GM18520 (cell line): ENCODE results near the gene STK38.

Source experiments
- ATAC-seq: cut with Tn5 transposase; IDR thresholded peaks from one replicate; pipeline ENCODE4 v1.9.1; 2021; ENCODE audit not compliant: unreplicated experiment

The STK38 gene

GRCh38 chr6:36523936-36524499 lies 23.3 kb downstream of the STK38 start:
- no peak for ATAC-seq

DNA sequence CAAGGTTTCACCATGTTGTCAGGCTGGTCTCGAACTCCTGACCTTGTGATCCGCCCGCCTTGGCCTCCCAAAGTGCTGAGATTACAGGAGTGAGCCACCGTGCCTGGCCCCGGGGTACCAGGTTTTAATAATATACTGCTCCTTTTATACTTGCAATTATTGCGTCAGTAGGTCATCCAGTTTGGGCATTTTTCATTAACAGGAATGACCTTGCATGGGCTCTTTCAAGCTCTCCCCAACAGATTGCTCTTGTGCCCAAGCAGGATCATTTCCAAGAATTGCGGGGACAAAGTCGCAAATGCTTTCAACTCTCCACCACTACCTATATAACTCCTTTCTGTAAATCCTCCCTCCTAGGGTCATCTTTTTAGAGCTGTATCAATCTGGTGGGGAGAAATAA lies 23.8 kb downstream of the STK38 start:
- ATAC-seq = no peak

GRCh38 chr6:36519352-36519751 lies 27.9 kb downstream of the STK38 start:
- no peak for ATAC-seq

GRCh38 chr6:36517408-36517807 lies 29.9 kb downstream of the STK38 start:
- no peak for ATAC-seq

DNA sequence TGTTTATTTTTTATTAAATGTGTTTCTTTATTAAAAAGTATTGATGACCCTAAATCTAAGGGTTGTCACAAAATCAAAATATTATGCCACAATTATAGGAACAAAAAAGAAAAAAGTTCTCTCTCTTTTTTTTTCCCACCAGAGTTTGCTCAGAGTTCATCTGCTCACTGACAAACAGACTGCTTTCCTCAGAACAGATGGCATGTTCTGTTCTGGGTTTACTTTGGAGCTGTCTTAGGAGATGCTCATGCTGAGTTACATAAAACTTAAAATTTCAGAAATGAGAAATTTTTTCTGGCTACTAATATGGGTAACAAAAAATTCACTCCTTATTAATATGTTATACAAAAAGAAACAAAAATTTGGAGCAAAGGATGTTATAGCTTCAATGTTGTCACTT lies 30.3 kb downstream of the STK38 start:
- ATAC-seq = no peak

GRCh38 chr6:36516559-36516958 lies 30.7 kb downstream of the STK38 start:
- ATAC-seq = no peak

DNA sequence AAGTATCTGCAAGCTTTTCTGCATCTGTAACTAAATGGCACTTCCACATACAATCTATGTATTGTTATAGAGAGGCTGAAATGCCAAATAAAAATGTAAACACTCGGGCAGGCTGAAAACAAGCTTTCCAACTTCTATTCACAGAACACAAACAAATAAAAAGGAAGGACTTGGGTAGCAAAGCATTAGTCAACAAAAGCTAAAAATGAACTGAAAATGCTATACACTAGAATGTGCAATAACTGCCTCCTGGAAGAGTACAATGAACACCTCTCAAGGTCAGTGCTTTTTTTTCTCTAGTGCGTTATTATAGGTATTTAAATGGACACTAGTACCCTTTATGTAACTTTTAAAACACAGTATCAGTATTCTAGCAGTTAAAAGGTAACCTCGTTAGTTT lies 31.4 kb downstream of the STK38 start:
- ATAC-seq = no peak

GRCh38 chr6:36514554-36515456 lies 32.5 kb downstream of the STK38 start:
- no peak for ATAC-seq

GRCh38 chr6:36510365-36510764 lies 36.9 kb downstream of the STK38 start:
- no peak for ATAC-seq

- ATAC-seq = no peak
Measured at GRCh38 chr6:36508532-36508931, 38.7 kb downstream of the STK38 start.

- ATAC-seq = no peak
Measured at GRCh38 chr6:36506611-36507010, 40.7 kb downstream of the STK38 start.

- no peak for ATAC-seq
Measured at GRCh38 chr6:36505744-36506534, 41.3 kb downstream of the STK38 start.

GRCh38 chr6:36504982-36505381 lies 42.3 kb downstream of the STK38 start:
- no peak for ATAC-seq

- no peak for ATAC-seq
Measured at GRCh38 chr6:36504181-36504580, 43.1 kb downstream of the STK38 start.

DNA sequence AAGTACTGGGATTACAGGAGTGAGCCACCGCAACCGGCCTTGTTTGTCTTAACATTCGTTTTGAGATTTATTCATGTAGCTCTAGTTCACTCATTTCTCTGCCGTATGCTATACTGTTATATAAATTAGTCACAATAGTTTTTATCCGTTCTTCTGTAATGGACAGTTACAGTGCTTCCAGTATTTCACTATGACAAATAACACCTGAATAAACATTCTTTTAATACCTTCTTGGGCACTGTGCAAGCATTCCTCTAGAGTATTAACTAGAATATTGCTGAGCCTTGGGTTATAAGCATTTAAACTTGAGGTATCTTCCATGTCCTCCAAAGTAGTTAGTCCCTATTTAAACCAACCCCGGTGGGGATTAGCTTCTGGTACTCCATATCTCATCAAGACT lies 45.6 kb downstream of the STK38 start:
- no peak for ATAC-seq

GRCh38 chr6:36499918-36500317 lies 47.4 kb downstream of the STK38 start:
- ATAC-seq = no peak

DNA sequence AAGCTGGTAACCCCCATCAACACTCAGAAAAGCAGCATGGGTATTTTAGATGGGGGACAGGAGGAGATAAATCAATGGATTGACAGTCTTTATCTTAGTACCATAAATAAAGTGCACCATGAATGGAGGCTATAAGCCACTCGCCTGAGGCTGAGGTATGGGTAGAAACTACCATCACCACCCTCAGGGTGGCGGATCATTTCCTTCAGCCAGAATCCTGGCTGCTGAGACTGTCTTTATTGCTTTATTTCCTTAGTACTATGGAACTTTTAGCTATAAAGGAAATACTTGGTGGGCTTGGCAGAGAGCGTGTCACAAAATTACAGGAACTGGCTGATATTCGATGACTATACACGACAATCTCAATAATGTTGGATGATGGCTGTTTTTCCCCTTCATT lies 52.2 kb downstream of the STK38 start:
- no peak for ATAC-seq

DNA sequence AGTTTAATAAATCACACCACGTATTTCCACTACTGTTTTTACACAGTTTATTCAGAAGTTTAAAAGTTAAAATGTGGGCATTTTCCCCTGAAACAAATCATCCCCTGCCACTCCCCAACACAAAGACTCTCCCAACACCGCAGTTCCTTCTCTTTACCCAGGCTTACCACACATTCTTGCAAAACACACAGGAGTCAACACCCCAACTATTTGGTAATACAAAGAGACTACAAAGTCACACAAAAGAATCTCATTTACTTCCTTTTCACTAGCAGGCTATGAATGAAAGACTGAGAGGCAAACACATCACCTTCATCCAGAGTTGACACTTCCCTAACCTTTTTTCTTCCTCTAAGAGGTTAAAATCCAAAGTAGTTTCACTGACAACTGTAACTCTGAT lies 53.4 kb downstream of the STK38 start:
- no peak for ATAC-seq

- no peak for ATAC-seq
Measured at GRCh38 chr6:36493319-36493718, 54.0 kb downstream of the STK38 start.

GRCh38 chr6:36492621-36493020 lies 54.7 kb downstream of the STK38 start:
- ATAC-seq = no peak

DNA sequence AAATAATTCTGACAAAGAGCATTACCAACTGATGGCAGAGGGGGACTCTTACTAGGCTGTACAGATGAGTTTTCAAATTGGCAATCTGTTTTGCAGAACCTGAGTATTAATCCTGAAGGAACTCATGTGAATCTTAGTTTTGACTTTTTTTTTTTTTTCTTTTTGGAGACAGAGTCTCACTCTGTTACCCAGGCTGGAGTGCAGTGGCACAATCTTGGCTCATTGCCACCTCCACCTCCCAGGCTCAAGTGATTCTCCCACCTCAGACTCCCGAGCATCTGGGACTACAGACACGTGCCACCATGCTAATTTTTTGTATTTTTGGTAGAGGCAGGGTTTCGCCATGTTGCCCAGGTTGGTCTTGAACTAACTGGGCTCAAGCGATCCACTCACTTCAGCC lies 55.2 kb downstream of the STK38 start:
- no peak for ATAC-seq
